HG02885 (cell line): ENCODE data around the gene CLDN7.
"Not testable (repeated sequence)": the region's sequence is repeated elsewhere in the genome, so short reads cannot be mapped to it uniquely, and the experiment has no call there.

ENCODE experiments used
- ATAC-seq: cut with Tn5 transposase; IDR thresholded peaks from one replicate; pipeline ENCODE4 v1.9.1; 2021; ENCODE audit warnings: mild to moderate bottlenecking; ENCODE audit not compliant: unreplicated experiment, poor library complexity

Gene CLDN7

GRCh38 chr17:7258731-7259554 lies 3.3 kb downstream of the CLDN7 start:
- ATAC-seq, result no peak

GRCh38 chr17:7256766-7257456 lies 5.4 kb downstream of the CLDN7 start:
- ATAC-seq, result no peak

GRCh38 chr17:7254511-7254910 lies 7.8 kb downstream of the CLDN7 start:
- ATAC-seq, result no peak

GRCh38 chr17:7253082-7253481 lies 9.2 kb downstream of the CLDN7 start:
- no peak for ATAC-seq

- peak; percentile 61 for ATAC-seq
These were observed 9.9 kb downstream of the CLDN7 start, which contains the start of gene ELP5 for GRCh38 chr17:7252176-7253043. ELP5 (plus strand) TSS chr17:7252215; CDS start chr17:7252551, 336 bp downstream.

- peak; percentile 84 for ATAC-seq
These were observed 10.6 kb downstream of the CLDN7 start, which contains the start of gene CTDNEP1 for GRCh38 chr17:7251661-7252175. CTDNEP1 (minus strand) TSS chr17:7251734; CDS start chr17:7251296, 438 bp downstream.

GRCh38 chr17:7250695-7251627 lies 11.3 kb downstream of the CLDN7 start:
- peak; percentile 6 for ATAC-seq

- no peak for ATAC-seq
These were observed 12.4 kb downstream of the CLDN7 start for GRCh38 chr17:7249830-7250229.

GRCh38 chr17:7249214-7249613 lies 13.1 kb downstream of the CLDN7 start:
- ATAC-seq, result no peak

- no peak for ATAC-seq
These were observed 13.5 kb downstream of the CLDN7 start for GRCh38 chr17:7248796-7249195.

- no peak for ATAC-seq
These were observed 15.5 kb downstream of the CLDN7 start for GRCh38 chr17:7246779-7247178.

GRCh38 chr17:7243838-7244237 lies 18.4 kb downstream of the CLDN7 start:
- ATAC-seq, result not testable (repeated sequence)

GRCh38 chr17:7243453-7243729 lies 18.9 kb downstream of the CLDN7 start:
- ATAC-seq, result no peak

- peak; percentile 35 for ATAC-seq
These were observed 19.4 kb downstream of the CLDN7 start for GRCh38 chr17:7242717-7243452.

GRCh38 chr17:7241783-7242716 lies 20.2 kb downstream of the CLDN7 start, which contains the start of gene GABARAP:
GABARAP (minus strand) TSS chr17:7242449; CDS start chr17:7242330, 119 bp downstream.
- peak; percentile 39 for ATAC-seq

- no peak for ATAC-seq
These were observed 21.1 kb downstream of the CLDN7 start for GRCh38 chr17:7241090-7241733.

GRCh38 chr17:7240375-7240774 lies 21.9 kb downstream of the CLDN7 start:
- no peak for ATAC-seq
